ENCODE data around the gene ABHD16B.

Gene ABHD16B

DNA sequence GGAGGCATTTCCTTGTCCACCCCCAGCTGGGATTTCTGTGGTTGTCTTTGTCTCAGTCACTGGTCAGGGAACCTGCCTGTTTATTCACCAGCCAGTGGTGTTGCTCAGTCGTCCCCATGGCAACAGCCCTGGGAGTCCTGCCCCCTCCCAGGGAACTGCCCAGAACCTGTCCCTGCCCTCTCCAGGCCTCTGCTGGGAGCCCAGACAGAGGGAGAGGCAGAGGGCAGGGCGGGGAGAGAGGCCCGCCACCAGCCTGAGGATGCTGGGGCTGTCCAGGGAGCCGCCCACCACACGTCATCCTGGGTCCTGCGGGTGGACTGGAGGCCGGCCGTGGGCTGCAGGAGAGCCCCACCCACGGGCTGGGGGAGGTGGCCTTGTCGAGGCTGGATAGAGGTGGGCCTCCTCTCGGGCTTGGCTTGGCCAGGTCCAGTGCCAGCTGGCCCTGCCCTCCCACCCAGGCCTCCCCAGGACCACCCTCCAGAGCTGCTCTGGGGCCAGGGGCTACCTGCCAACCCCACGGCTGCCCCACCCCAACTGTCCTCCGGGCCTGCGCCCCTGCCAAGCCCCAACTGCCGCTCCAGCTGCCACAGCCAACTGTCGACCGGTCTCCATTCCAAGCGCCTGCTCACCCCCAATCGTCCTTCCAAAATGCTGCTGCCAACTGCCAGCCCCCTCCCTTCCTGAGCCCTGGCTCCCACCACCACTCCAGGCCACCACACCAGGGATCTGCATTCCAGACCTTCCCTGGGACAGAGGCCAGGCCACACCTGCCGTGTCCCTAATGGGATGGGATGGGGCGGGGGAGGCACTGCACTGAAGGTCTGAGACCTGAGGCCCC lies 26.1 kb upstream of the ABHD16B start:
- TF ChIP-seq, protein P1, sequence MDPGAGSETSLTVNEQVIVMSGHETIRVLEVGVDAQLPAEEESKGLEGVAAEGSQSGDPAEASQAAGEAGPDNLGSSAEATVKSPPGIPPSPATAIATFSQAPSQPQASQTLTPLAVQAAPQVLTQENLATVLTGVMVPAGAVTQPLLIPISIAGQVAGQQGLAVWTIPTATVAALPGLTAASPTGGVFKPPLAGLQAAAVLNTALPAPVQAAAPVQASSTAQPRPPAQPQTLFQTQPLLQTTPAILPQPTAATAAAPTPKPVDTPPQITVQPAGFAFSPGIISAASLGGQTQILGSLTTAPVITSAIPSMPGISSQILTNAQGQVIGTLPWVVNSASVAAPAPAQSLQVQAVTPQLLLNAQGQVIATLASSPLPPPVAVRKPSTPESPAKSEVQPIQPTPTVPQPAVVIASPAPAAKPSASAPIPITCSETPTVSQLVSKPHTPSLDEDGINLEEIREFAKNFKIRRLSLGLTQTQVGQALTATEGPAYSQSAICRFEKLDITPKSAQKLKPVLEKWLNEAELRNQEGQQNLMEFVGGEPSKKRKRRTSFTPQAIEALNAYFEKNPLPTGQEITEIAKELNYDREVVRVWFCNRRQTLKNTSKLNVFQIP (CRISPR knock-in tag; IDR thresholded peaks at IDR 0.05; ENCODE audit: borderline replicate concordance, low read depth): no peak
- no peak for TF ChIP-seq ZC3H10 (CRISPR knock-in tag; IDR thresholded peaks at IDR 0.05)
- TF ChIP-seq, protein P2, sequence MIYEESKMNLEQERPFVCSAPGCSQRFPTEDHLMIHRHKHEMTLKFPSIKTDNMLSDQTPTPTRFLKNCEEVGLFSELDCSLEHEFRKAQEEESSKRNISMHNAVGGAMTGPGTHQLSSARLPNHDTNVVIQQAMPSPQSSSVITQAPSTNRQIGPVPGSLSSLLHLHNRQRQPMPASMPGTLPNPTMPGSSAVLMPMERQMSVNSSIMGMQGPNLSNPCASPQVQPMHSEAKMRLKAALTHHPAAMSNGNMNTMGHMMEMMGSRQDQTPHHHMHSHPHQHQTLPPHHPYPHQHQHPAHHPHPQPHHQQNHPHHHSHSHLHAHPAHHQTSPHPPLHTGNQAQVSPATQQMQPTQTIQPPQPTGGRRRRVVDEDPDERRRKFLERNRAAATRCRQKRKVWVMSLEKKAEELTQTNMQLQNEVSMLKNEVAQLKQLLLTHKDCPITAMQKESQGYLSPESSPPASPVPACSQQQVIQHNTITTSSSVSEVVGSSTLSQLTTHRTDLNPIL (CRISPR knock-in tag; IDR thresholded peaks at IDR 0.05; ENCODE audit: low read depth): no peak
- TF ChIP-seq CSDC2 (CRISPR knock-in tag; IDR thresholded peaks at IDR 0.05): no peak
- TF ChIP-seq, protein P3, sequence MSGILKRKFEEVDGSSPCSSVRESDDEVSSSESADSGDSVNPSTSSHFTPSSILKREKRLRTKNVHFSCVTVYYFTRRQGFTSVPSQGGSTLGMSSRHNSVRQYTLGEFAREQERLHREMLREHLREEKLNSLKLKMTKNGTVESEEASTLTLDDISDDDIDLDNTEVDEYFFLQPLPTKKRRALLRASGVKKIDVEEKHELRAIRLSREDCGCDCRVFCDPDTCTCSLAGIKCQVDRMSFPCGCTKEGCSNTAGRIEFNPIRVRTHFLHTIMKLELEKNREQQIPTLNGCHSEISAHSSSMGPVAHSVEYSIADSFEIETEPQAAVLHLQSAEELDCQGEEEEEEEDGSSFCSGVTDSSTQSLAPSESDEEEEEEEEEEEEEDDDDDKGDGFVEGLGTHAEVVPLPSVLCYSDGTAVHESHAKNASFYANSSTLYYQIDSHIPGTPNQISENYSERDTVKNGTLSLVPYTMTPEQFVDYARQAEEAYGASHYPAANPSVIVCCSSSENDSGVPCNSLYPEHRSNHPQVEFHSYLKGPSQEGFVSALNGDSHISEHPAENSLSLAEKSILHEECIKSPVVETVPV (CRISPR knock-in tag; IDR thresholded peaks at IDR 0.05): no peak
- no peak for TF ChIP-seq OSR1 (CRISPR knock-in tag; IDR thresholded peaks at IDR 0.05)
- TF ChIP-seq ZNF70 (CRISPR knock-in tag; IDR thresholded peaks at IDR 0.05): no peak
- TF ChIP-seq SNAI2 (CRISPR knock-in tag; IDR thresholded peaks at IDR 0.05): no peak
- peak; percentile 97 for ATAC-seq

DNA sequence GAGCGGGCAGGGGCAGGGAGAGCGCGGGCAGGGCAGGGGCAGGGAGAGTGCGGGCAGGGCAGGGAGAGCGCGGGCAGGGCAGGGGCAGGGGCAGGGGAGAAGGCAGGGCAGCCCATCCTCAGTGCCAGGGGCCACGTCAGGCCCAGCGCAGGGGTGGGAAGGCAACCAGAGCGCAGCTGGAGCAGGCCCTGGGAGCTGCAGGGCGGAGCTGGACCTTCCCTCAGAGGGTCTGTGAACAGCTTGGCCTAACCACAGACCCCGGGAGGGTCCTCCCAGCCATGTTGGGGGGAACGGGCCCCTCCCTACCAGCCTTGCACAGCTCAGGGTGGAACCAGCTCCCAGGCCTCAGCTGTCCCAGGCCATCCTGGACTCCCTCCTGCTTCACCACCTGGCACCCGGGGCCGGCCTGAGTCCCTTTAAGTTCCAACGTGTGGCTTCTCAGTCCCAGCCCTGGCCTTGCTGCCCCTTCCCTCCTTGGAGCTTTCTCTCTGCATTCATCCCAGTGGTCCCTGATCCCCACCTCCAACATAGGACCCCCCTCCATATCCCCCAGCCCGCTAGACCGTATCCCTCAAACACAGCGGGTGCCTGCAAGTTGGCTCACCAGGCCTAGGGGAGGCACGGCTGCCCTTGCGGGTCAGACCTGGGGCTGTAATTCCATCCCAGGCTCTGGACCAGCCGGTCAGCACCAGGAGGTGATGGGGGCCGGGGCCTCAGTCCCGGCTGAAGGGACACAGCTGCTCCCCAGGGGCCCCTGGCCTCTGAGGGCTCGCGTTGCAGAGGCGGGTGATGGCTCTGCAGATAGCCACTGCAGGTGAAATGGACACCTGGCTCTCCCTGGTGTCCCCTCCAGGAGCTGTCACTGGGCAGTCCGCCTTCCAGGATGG lies 24.6 kb upstream of the ABHD16B start:
- ATAC-seq: no peak
- TF ChIP-seq ZFP3 (CRISPR knock-in tag; IDR thresholded peaks at IDR 0.05) (no peak), TOX (CRISPR knock-in tag; IDR thresholded peaks at IDR 0.05; ENCODE audit: borderline replicate concordance) (no peak), BACH2 (CRISPR knock-in tag; IDR thresholded peaks at IDR 0.05; ENCODE audit: borderline replicate concordance) (no peak), TCF4 (CRISPR knock-in tag; IDR thresholded peaks at IDR 0.05; ENCODE audit: borderline replicate concordance) (no peak), CSDC2 (CRISPR knock-in tag; IDR thresholded peaks at IDR 0.05) (no peak), PATZ1 (CRISPR knock-in tag; IDR thresholded peaks at IDR 0.05; ENCODE audit: borderline replicate concordance) (no peak), ZC3H10 (CRISPR knock-in tag; IDR thresholded peaks at IDR 0.05) (no peak), ZNF565 (CRISPR knock-in tag; conservative IDR thresholded peaks at IDR 0.05; ENCODE audit: low read depth) (no peak), ESRRG (CRISPR knock-in tag; IDR thresholded peaks at IDR 0.05) (no peak), SNAI2 (CRISPR knock-in tag; IDR thresholded peaks at IDR 0.05) (no peak), OSR1 (CRISPR knock-in tag; IDR thresholded peaks at IDR 0.05) (no peak), PPARA (CRISPR knock-in tag; IDR thresholded peaks at IDR 0.05; ENCODE audit: borderline replicate concordance) (no peak), ZFP30 (CRISPR knock-in tag; IDR thresholded peaks at IDR 0.05) (no peak), ZNF8 (CRISPR knock-in tag; IDR thresholded peaks at IDR 0.05) (no peak)
- TF ChIP-seq, protein P3 (CRISPR knock-in tag; IDR thresholded peaks at IDR 0.05): no peak
- TF ChIP-seq, protein P2 (CRISPR knock-in tag; IDR thresholded peaks at IDR 0.05; ENCODE audit: low read depth): no peak
- TF ChIP-seq, protein P4, sequence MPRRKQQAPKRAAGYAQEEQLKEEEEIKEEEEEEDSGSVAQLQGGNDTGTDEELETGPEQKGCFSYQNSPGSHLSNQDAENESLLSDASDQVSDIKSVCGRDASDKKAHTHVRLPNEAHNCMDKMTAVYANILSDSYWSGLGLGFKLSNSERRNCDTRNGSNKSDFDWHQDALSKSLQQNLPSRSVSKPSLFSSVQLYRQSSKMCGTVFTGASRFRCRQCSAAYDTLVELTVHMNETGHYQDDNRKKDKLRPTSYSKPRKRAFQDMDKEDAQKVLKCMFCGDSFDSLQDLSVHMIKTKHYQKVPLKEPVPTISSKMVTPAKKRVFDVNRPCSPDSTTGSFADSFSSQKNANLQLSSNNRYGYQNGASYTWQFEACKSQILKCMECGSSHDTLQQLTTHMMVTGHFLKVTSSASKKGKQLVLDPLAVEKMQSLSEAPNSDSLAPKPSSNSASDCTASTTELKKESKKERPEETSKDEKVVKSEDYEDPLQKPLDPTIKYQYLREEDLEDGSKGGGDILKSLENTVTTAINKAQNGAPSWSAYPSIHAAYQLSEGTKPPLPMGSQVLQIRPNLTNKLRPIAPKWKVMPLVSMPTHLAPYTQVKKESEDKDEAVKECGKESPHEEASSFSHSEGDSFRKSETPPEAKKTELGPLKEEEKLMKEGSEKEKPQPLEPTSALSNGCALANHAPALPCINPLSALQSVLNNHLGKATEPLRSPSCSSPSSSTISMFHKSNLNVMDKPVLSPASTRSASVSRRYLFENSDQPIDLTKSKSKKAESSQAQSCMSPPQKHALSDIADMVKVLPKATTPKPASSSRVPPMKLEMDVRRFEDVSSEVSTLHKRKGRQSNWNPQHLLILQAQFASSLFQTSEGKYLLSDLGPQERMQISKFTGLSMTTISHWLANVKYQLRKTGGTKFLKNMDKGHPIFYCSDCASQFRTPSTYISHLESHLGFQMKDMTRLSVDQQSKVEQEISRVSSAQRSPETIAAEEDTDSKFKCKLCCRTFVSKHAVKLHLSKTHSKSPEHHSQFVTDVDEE (CRISPR knock-in tag; IDR thresholded peaks at IDR 0.05): no peak

Measured in SK-N-SH treated with all-trans-retinoic acid at 6 μM for 48 hours (cell line).